Activated naive CD4-positive, alpha-beta T cell (primary cell): Measurements from ENCODE around the gene PROX2.

ENCODE experiments used
- DNase-seq, 4 experiments: peaks; one replicate each; lab custom pipeline; 2025; lab: John Stamatoyannopoulos, UW

The PROX2 gene, protein sequence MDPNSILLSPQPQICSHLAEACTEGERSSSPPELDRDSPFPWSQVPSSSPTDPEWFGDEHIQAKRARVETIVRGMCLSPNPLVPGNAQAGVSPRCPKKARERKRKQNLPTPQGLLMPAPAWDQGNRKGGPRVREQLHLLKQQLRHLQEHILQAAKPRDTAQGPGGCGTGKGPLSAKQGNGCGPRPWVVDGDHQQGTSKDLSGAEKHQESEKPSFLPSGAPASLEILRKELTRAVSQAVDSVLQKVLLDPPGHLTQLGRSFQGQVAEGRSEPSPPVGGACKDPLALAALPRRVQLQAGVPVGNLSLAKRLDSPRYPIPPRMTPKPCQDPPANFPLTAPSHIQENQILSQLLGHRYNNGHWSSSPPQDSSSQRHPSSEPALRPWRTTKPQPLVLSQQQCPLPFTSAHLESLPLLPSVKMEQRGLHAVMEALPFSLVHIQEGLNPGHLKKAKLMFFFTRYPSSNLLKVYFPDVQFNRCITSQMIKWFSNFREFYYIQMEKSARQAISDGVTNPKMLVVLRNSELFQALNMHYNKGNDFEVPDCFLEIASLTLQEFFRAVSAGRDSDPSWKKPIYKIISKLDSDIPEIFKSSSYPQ

DNA sequence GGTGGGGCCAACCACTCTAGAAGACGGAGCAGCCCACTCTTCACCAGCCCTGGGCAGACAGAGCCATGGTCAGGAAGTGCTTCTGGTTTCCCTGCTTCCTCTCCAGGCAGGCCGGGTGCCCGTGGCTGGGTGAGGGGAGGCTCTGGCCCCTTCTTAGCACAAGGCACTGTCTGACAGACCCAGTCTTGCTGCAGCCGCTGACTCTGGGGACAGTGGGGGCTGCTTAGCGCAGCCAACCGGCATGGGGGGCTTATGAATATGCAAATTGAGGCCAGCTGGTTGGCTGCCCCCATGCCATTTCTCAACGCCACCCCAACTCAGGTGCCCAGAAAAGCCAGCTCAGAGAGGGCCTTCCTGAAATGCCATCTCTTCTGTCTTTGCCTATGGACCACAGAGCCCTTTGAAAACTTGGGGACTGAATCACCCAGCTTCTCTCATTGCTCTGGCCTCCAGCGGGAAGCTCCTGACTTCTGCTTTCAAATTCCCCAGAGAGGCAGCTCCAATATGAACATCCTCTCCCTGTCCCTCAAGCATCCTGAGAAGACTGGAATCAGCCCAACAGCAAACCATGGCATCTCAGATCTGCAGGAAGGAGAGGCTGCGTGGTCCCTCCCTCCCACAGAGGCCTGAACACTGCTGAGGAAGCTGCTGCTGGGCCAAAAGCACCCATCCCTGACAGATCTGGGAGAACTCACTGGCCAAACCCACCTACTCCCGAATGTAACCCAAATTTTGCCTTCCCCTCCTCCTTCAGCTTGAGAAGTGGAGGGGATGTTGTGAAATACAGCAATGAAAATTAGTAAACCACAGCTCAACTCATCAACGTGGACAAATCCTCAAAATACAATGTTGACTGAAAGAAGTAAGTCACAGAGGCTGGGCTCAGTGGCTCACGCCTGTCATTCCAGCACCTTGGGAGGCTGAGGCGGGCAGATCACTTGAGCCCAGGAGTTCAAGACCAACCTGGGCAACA lies at the start of gene PROX2:
Gene PROX2, minus strand, starts transcription at position 205 of the 973 bp plus-strand sequence. CDS start 12,311 bp downstream, outside the sequence.
- peak in 1 of 4 experiments; percentile 4 for DNase-seq

DNA sequence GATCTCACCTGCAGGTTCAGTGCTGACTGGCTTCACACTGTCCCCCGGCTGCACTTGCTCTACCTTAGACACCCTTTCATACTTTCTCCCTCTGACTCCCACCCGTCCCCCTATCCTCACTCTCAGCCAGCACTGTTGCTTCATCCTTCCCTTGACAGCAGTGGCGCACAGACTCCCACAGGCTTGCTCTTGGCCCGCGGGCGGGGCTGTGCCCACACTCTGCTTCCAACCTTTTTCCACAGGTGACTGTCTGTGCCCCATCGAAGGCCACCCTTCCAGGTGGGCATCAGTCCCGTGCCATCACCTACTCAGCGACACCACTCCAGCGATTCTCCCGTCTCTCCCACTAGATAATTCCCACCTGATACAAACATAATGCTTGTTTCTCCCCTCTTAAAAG lies 48.1 kb upstream of the PROX2 start:
- DNase-seq, result no peak

DNA sequence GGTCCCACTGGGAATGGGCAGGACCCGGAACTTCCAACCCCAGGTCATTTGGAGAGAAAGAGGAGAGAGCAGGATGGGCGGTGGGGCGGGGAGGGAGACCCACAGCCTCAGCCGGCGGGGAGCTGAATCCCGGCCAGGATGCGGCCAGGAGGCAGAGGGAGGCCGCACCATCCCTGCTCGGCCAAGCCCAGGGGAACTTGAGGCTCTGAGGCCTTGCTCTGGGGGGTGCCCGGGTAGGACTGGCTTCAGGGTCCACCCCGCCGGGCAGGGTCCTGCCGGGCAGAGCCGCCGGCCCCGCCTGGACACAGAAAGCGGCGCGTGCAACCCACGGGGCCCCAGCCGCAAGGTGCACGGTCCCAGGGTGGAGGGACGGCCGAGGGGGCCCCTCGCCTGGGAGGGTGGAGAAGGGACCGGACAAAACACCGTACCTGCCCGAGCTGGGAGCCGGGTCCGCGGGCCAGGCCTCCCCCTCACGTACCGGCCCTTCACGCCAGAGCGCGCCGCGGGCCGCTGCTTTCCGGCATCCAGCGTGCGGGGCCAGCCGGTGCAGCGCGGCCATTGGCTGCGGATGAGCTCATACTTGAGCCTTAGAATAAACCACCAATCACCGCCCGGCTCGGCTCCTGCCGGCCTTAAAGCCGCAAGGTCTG lies 46.9 kb upstream of the PROX2 start, which contains the start of gene RPS6KL1:
Gene RPS6KL1, minus strand, starts transcription at position 509 of the 650 bp plus-strand sequence. CDS start 1,719 bp downstream, outside the sequence.
- peak; percentile 23 to 61 (median 36) for DNase-seq

DNA sequence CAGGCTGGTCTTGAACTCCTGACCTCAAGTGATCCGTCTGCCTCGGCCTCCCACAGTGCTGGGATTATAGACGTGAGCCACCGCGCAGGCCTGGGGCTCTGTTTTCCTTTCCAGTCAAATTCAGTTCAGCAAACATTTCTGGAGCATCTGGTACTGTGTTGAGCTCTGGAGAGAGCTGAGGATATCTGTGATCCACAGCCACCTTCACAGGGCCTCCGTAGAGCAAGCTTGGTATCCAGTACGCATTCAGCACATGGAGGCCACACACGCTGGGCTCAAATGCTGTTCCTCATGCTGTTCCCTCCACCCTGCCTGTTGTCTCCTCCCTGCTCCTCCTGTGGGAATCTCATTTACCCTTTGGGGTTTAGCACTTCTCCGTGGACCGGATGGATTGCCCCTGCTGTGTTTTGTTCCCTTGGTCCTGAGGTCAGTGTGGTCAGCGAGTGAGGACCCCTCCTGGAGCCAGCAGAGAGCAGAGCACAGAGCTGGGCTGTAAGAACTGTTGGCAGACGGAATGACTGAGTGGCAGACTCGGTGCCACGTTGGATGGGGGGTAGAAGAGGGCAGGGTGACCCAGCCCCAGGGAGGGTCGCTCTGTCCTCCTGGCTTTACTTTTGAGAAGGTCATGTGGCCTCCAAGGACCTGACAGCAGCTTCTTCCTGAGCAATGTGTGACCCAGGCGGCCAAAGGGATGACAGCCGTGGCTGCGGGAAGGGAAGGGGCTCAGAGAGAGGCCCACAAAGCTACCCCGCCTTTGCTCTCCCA lies 46.2 kb upstream of the PROX2 start:
- no peak for DNase-seq

DNA sequence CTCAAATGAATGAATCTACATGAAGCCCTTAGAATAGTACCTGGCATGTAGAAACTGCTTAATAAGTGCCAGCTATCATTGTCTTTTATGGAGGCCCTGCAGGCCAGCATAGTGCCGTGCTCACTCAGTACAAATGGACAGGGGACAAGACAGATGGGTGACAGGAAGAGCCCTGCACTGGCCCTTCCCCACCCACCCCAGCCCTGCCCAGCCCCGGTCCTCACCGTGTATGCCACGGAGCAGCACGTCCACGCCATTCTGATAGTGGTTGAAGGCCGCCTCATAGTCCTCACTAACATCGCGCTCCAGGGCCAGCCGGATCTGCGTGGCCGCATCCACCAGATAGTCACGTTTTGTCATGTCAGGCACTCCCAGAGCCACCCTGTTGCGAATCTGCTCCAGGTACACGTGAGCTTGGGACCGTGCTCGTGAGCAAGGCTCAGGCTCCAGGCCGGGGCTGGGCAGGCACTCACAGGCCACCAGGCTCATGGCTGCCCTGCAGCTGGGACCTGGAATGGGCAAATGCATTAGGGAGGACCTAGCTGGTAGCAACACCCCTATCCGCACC lies 45.2 kb upstream of the PROX2 start:
- DNase-seq, result no peak

DNA sequence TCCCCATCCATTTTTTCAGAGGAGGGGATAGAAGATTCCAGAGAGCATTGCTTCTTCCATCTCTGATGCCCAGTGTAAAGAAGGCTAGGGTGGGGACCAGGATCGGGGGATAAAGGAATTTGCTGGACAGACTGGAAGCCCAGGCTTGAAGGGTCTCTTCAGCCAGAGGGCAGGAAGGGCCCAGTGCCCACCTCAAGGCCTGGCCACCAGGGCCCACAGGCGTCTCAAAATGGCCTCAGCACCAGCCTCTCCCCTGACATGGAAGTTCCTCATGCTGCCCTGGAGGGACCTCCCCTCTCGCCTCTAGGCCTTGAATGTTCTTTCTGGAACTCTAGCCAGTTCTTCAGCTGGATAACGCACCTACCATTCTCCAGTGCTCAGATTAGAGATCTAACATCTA lies 44.3 kb upstream of the PROX2 start:
- no peak for DNase-seq

DNA sequence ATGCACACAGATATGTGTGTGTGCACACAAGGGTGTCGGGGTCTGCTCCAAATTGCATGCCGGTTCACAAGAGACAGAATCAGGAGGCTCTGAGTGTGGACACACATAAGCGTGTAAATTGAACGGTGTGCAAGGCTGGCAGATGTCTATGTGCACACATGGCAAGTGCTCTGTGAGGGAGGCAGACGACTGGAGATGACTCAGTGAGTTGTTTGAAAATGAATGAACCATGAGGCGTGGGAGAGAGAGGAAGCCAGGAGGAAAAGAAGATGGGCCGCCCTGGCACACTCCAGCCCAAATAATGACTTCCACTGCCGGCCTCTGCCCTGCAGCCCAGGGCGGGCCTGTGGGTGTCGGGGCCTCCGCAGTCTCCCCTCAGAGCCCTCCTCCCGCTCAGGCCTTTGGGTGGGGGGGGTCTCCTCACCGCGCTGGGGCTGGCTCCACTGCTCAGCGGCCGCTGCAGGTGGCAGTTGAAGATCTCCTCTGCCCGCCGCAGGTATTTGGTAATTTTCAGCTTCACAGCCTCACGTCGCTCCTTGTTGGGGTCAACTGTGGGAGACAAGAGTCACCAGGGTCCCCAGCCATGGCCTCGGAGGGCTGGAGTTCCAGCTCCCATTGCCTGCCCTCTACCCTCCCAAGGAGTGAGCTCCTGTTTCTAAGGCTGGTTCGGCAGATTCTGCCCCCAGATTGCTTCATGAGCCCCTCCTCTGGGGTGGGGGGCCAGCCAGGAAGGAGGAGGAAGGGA lies 43.6 kb upstream of the PROX2 start:
- no peak for DNase-seq

DNA sequence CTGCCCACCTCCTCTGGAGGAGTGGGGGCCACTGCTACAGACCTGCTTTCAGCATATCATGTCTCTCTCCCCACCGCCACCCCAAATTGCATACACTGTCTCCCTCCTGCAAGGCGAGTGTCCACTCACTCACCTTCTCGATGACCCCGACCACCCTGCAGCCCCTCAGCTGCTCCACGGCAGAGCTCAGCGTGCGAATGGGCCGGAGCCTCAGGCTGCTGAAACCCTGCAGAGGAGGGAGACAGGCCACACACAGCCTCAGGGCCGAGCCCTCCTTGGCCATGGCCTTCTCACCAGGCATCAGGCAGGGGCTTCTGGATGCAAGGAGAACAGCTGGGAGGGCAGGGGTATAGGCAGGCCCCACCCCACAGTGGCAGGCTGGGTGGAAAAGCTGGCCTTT lies 42.4 kb upstream of the PROX2 start:
- DNase-seq, result no peak

DNA sequence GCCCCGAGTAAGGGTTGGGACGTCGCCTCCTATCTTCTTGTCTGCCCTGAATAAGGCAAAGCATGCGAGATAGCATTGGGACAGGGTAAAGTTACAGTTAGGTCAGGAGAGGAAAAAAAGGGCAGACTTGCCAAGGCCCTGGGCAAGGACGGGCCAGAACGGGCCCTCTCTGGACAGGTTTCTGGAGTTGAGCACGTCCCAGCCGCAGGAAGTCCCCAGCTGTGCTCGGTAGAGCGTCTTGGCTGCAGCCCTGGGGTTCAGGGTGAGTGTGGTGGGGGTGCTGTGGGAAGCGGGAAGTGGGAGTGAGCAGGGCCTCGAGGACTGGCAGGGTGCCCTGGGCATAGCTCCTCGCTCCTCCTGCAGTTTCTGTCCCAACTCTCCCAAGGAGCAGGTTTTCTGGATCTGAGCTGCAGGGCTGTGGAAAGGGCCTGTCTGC lies 41.7 kb upstream of the PROX2 start:
- no peak for DNase-seq

DNA sequence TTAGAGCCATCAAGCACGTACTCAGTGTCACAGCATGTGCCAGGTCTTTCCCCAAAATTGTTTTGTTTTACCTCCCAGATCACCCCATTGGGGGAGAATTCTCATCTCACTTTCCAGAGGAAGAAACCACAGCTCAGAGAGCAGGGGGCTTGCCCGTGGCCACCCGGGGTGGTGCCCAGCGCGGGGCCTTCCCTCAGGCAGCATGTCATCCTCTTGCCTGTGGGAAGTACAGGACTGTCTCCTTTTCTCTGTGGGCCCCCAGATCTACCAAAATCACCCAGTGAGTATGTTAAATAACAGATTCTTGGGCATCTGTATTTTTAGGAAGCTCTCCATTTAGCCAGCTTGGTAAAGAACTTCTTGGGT lies 41.2 kb upstream of the PROX2 start:
- DNase-seq, result no peak

DNA sequence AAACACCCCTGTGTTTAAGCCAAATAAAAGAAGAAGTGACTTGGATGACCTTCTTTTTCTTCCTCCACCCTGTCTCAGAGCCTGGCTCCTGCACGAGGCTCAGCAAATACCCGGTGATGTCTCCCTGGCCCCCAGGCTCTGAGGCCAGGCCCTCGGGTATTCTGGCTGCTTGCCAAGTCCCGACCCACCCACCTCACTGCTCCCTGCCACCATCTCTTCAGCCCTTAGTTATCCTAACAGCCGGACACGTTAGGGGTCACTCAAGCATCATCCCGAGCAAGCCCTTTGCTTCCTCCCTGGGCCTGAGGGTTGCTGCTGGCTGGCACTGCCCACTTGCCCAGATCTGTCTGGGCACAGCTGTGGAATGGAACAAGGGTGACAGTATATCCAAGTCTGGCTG lies 39.9 kb upstream of the PROX2 start:
- DNase-seq, result no peak

DNA sequence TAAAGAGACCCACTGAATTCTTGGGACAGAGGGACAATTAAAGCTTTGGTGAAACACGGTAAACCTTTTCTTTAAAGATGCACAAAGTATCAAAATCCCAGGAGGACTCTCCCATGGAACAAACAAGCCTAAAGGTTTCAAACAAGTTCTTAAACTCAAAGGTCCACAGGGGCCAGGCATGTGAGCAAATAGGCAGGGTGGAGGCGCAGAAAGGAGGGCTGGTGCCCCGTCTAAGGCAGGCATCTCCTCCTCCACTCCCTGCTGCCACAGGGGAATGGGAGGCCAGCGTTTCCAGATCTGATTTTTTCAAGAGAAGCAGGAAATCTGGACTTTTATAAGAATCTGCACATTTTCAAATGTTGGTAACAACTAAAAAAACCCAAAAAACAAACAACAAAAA lies 39.5 kb upstream of the PROX2 start:
- no peak for DNase-seq

DNA sequence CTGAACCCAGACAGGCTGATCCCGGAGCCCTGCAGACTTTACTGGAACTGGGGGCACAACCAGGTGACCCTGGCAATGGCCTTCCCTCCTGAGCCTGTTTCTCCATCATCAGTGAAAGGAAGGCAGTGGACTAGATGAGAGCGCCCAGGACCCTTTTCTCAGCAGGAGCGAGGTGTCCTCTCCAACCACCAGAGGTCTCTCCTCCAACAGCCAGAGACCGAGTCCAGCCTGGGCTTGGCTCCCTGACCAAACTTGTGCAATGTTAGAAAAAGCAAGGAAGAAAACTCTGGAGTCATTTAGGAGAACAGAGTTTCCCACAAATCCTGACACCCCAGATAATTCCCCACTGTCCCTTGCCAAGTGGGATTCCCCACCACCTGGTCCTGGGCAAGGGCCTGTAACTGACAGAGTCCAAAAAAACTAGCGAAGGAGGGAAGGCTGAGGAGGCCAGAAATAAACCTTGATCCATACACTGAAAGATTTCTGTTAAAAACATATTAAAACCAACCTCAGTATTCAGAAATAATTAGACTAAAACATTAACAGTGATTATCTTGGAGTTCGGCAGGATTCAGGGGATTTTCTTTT lies 38.1 kb upstream of the PROX2 start:
- DNase-seq, result no peak

DNA sequence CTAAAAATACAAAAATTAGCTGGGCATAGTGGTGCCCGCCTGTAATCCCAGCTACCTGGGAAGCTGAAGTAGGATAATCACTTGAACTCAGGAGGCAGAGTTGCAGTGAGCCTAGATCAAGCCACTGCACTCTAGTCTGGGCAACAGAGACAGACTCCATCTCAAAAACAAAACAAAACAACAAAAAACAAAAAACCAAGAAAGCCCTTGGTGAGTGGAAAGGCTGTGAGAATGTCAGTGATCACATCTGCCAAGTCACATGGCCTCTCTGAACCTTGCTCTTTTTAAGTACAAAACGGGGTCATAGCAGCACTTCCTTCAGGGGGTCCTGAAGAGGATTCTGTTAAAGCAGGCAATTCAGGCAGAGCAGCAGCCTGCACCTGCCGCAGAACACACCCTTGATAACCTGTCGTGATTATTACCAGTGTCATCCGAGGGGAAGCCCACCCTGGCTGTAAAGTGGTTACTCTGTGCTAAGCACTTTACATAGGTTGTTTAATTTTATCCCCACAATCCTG lies 37.5 kb upstream of the PROX2 start:
- no peak for DNase-seq

DNA sequence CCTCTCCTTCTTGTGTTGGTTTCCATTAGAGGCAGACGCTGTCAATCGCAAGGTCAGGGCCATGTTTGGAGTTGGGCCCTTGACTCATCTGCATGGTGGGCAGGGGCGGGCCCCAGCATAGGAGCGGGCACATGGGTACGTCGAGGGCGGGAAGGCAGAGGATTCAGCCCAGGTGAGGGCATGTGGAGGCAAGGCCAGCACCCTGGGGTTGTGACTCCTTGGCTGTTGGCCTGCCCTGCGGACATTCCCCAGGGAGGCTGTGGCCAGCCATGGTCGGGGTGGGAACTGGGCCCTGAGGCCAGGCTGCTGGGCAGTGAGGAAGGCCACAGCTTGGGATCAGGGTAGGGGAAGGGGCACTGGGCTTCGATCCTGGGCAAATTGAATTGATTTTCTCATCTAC lies 36.9 kb upstream of the PROX2 start:
- no peak for DNase-seq

DNA sequence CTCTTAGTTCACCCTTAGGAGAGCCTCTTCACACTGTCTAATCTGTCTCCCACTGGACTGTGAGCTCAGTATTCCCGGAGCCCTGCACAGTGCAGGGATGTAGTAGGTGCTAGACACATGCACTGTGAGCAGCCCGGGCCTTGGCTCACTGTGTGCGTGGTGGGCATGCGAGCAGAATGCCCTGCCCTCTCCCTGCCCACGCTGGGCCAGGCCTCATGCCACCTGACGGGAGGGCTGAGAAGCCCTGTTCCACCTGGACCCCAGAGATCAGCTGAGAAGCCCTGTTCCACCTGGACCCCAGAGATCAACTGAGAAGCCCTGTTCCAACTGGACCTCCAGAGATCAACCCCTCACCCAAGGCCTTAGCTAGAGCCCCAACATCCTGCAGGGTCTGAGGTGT lies 36.2 kb upstream of the PROX2 start:
- no peak for DNase-seq

DNA sequence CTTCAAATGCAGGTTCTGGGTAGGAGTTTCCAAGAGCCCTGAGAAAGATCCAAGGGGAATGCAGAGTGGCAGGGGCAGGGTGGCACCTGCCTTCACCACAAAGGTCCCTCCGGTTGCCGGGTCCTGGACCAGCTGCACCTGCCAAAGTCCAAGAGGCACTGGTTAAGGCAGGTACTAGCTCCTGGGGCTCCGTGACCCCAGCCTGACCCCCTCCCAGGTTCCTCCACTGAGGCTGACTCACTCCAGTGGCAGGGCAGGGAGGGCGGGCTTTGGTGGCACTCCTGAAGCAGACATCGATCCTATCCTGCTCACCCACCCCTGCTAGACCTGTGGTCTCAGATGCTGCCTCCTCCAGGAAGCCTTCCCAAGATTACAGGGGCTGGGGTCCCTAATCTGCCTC lies 35.8 kb upstream of the PROX2 start:
- no peak for DNase-seq

DNA sequence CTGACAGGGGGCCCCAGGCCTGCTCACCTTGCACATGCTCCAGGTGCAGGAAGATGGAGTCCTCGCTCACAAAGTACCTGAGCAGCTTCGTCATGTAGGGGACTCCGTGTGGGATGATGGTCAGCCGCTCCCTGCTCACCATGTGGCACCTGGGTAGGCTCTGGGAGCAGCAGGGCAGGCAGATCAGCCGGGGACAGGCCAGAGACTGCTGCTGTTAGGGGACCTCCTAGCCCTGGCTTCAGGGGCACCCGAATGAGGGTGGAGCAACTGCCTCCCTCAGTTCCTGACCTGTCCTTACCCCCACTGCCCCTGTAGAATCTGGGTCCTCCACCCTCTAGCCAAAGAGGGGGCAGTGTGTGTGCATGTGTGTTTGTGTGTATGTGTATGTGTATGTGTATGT lies 35.3 kb upstream of the PROX2 start:
- DNase-seq, result no peak

DNA sequence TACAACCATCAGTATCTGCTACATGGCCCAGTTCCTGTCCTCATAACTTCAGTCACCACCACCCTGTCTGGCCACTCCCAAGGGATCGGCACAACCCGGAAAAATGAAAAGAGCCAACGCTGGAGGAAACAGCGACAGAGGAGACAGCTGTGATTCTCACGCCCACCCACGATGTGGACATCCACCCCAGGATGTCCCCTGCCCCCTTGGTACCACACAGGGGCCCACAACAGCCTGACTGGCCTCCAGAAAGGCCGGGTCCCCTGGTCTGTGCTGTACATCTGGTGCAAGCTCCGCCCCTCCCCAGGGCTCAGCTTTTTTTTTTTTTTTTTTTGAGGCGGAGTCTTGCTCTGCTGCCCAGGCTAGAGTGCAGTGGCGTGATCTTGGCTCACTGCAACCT lies 34.6 kb upstream of the PROX2 start:
- no peak for DNase-seq
